A549 (cell line): ENCODE measurements around the gene SUSD5.

Source experiments
- CBX2 ChIP-seq: fragments of 200-600 bp; sonication (generic); IDR thresholded peaks from 2 replicates; pipeline ENCODE4 v1.6.1; 2016; ENCODE audit warnings: low read depth, mild to moderate bottlenecking, borderline replicate concordance
- NPAS2 ChIP-seq: fragments of 250-450 bp; sonication (Bioruptor Pico); IDR thresholded peaks from 2 replicates; pipeline ENCODE4 v1.8.0; 2022; ENCODE audit warnings: mild to moderate bottlenecking, moderate library complexity, borderline replicate concordance

- no peak for TF ChIP-seq CBX2
- no peak for TF ChIP-seq NPAS2 (CRISPR knock-in tag)
Observed at GRCh38 chr3:33114622-33115023, 104.0 kb downstream of the SUSD5 start.
